ENCODE data around the gene TMEM243. TPM values are rescaled to one million over a fixed set of nuclear protein-coding genes. Genes with fewer than 3 reads are reported as not detected.
A peak's percentile ranks its signal among the peaks of the same experiment; 100 is the strongest.

Gene TMEM243
- total and polyA plus RNA-seq, 2 of the 13 experiments (the other 11 are each of a cell fraction or from before 2014, with no cell fraction given) = 25.1 to 31.2 TPM

GRCh38 chr7:87159538-87159937, 60.0 kb downstream of the TMEM243 start (continued):
- TF ChIP-seq ZSCAN30 (CRISPR knock-in tag; IDR thresholded peaks at IDR 0.05) (no peak), ZNF3 (CRISPR knock-in tag; IDR thresholded peaks at IDR 0.05) (no peak)

DNA sequence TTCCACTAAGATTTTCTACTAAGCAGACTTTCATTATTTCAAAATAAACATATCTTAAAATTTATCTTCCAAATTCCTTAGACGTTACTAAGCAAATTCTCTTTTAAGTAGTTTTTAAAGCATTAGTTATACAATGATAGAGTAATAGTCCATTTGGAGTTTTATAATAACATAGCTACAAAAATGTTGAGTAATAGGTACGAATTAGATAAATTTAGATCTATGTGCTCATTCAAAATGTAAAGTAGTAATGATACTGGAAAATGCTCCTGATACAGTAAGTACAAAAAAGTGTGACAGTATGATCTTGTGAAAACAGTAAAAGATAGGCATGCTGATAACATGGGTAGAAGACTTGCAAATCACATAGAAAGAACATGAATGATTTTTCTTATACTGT, 62.8 kb downstream of the TMEM243 start:
- intact Hi-C loops (cut with micrococcal nuclease; ENCODE audit: unreplicated experiment) (no loop called here), in situ Hi-C loops (cut with HindIII; ENCODE audit: extremely low pct_ligation_motif_present, low pct_unique_long_range_greater_than_20kb) (no loop called here)
- Histone ChIP-seq H3K4me2 (ENCODE audit: low read depth, low read length) (no peak overlapping the region; the same call in 1 of the 2 replicates), H3K79me2 (ENCODE audit: insufficient read depth, low read length) (peaks cover 77% of the 10 kb centered on the region), H4K20me1 (ENCODE audit: insufficient read depth, low read length) (no peaks in the 10 kb centered on the region; the same call in 1 of the 2 replicates), H3K36me3 (replicated peaks in 1 of 2; ENCODE audit: control insufficient read depth in 1 of 2, insufficient read depth in 2 of 2, low read length in 2 of 2) (no peaks in the 10 kb centered on the region; a peak in 2 of 5 replicates), H3K27me3 (ENCODE audit: control insufficient read depth in 1 of 2, insufficient read depth in 2 of 2, low read length in 2 of 2) (no peaks in the 10 kb centered on the region; a peak in 1 of 5 replicates), H2AFZ (ENCODE audit: low read length) (no peak overlapping the region), H3K4me1 (ENCODE audit: insufficient read depth, low read length) (peaks cover 36% of the 10 kb centered on the region), H3K27ac (ENCODE audit: extremely low read length, insufficient read depth, low read length) (no peak overlapping the region), H3K9ac (ENCODE audit: insufficient read depth, low read depth, low read length) (no peak overlapping the region), H3K4me3 (replicated peaks in 1 of 3; ENCODE audit: insufficient read depth in 1 of 3, low read depth in 2 of 3, low read length in 3 of 3) (peak overlapping the region in 2 of 3 experiments; percentile 4 to 8; a peak in 1 of 6 replicates), H3K9me3 (ENCODE audit: low read length) (no peaks in the 10 kb centered on the region)
- no TSS peak for BruUV-seq (replicated peaks)
- DNase-seq (ENCODE audit: low spot score) (no peak), ATAC-seq (no peak), FAIRE-seq (no peak)
- ChIA-PET CTCF (ENCODE audit: low intra/inter-chr PET ratio, low total read pairs) (no interaction called here), POLR2A (no interaction called here)
- WGBS (ENCODE audit: low lambda C conversion rate) = 93% methylated on average over 2 of the region's 2 CpGs
- TF ChIP-seq KLF13 (CRISPR knock-in tag; IDR thresholded peaks at IDR 0.05) = no peak
- TF ChIP-seq, protein P1, sequence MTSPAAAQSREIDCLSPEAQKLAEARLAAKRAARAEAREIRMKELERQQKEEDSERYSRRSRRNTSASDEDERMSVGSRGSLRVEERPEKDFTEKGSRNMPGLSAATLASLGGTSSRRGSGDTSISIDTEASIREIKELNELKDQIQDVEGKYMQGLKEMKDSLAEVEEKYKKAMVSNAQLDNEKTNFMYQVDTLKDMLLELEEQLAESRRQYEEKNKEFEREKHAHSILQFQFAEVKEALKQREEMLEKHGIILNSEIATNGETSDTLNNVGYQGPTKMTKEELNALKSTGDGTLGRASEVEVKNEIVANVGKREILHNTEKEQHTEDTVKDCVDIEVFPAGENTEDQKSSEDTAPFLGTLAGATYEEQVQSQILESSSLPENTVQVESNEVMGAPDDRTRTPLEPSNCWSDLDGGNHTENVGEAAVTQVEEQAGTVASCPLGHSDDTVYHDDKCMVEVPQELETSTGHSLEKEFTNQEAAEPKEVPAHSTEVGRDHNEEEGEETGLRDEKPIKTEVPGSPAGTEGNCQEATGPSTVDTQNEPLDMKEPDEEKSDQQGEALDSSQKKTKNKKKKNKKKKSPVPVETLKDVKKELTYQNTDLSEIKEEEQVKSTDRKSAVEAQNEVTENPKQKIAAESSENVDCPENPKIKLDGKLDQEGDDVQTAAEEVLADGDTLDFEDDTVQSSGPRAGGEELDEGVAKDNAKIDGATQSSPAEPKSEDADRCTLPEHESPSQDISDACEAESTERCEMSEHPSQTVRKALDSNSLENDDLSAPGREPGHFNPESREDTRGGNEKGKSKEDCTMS (CRISPR knock-in tag; conservative IDR thresholded peaks at IDR 0.05) = no peak
- TF ChIP-seq SNAPC5 (CRISPR knock-in tag; IDR thresholded peaks at IDR 0.05; ENCODE audit: borderline replicate concordance) = no peak
- TF ChIP-seq KDM3A (CRISPR knock-in tag; IDR thresholded peaks at IDR 0.05; ENCODE audit: low read depth) = no peak
- TF ChIP-seq ZHX1 (CRISPR knock-in tag; IDR thresholded peaks at IDR 0.05; ENCODE audit: low read depth) = no peak
- no peak for TF ChIP-seq ZSCAN31 (CRISPR knock-in tag; IDR thresholded peaks at IDR 0.05; ENCODE audit: low read depth)
- TF ChIP-seq, protein P2, sequence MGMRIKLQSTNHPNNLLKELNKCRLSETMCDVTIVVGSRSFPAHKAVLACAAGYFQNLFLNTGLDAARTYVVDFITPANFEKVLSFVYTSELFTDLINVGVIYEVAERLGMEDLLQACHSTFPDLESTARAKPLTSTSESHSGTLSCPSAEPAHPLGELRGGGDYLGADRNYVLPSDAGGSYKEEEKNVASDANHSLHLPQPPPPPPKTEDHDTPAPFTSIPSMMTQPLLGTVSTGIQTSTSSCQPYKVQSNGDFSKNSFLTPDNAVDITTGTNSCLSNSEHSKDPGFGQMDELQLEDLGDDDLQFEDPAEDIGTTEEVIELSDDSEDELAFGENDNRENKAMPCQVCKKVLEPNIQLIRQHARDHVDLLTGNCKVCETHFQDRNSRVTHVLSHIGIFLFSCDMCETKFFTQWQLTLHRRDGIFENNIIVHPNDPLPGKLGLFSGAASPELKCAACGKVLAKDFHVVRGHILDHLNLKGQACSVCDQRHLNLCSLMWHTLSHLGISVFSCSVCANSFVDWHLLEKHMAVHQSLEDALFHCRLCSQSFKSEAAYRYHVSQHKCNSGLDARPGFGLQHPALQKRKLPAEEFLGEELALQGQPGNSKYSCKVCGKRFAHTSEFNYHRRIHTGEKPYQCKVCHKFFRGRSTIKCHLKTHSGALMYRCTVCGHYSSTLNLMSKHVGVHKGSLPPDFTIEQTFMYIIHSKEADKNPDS (CRISPR knock-in tag; IDR thresholded peaks at IDR 0.05) = no peak
- TF ChIP-seq, protein P3, sequence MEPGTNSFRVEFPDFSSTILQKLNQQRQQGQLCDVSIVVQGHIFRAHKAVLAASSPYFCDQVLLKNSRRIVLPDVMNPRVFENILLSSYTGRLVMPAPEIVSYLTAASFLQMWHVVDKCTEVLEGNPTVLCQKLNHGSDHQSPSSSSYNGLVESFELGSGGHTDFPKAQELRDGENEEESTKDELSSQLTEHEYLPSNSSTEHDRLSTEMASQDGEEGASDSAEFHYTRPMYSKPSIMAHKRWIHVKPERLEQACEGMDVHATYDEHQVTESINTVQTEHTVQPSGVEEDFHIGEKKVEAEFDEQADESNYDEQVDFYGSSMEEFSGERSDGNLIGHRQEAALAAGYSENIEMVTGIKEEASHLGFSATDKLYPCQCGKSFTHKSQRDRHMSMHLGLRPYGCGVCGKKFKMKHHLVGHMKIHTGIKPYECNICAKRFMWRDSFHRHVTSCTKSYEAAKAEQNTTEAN (CRISPR knock-in tag; conservative IDR thresholded peaks at IDR 0.05) = no peak
- no peak for TF ChIP-seq SP5 (CRISPR knock-in tag; IDR thresholded peaks at IDR 0.05; ENCODE audit: borderline replicate concordance, low read depth)
- no peak for TF ChIP-seq ZNF569 (CRISPR knock-in tag; IDR thresholded peaks at IDR 0.05; ENCODE audit: borderline replicate concordance)
- no peak for TF ChIP-seq GMEB2 (CRISPR knock-in tag; IDR thresholded peaks at IDR 0.05; ENCODE audit: low read depth)
